EH (cell line): ENCODE measurements around the gene CTNNBL1.

ENCODE experiments used
- DNase-seq: peaks from one replicate; pipeline ENCODE4 v3.0.0-alpha.2; 2015; ENCODE audit warnings: low read depth

The CTNNBL1 gene

DNA sequence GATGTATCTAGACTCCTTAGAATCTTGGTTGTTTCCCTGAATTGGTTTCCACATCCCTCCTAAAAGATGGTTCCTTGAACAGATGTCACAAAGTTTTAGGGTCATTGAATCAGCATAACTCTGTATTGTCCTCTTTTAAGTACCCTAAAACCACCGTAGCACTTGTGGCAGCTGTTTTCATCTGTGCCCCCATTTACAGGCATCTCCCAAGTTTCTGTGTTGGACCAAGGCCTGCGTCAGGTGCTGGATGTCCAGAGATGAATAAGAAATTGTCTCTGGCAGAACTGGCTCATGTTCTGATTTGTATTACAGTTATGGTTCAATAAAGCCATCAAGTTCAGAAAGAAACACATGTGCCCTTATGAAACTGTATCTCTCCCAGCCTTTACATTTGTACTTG is 48.3 kb downstream of the CTNNBL1 start:
- DNase-seq: no peak

GRCh38 chr20:37744347-37744746 is 50.5 kb downstream of the CTNNBL1 start:
- DNase-seq: no peak

DNA sequence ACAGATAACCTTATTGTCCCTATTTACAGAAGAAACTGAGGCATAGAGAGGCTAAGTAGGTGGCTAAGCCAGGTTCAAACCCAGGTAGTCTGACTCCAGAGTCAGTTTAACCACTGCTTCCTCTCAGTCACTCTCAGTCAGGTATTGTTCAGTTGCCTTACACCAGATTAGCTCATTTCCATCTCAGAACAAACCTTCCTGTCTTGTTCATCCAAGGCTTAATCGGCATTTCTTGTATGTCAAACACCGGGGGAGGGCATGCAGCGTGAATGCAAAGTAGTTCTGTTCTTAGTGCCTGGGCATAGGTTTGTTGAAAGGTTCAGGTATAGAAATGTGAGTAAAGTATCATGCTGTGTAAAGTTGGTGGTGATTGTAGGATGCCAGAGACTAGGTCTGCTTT is 51.7 kb downstream of the CTNNBL1 start:
- no peak for DNase-seq

DNA sequence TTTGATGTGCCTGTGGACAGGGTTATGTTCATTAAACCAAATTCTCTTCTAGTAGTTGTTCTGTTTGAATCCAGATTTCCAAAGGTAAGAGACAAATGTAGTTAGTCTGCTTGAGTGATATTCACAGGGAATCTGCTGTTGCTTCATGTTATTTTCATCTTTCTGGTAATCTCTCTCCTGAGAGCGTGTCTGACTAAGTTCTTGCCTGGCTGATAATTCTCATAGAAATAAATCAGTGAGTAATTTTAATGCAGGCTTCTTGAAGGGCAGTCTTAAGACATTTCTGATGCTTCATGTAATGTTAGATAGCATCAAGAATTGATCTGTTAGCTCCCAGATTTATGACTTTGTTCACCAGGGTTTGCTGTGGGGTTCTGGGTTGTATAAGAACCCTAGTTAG is 54.2 kb downstream of the CTNNBL1 start:
- DNase-seq: no peak

DNA sequence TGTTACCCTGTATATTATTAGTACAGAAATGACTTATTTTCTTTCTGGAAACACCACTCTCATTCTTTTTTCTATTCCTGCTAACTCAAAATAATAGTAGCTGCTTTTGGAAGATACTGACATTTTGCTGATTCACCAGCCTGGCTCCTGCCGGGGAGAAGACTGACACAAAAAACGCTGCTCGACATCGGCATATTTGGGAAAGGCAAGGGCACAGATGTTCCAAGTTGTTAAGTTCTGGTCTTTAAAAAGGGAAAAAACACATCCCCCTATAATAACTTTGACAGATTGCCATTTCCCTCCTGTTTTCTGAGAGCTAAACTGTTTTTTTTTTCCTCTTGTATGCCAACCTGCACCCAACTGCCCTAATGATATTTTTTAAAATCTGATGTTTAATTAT is 55.4 kb downstream of the CTNNBL1 start:
- DNase-seq: no peak

DNA sequence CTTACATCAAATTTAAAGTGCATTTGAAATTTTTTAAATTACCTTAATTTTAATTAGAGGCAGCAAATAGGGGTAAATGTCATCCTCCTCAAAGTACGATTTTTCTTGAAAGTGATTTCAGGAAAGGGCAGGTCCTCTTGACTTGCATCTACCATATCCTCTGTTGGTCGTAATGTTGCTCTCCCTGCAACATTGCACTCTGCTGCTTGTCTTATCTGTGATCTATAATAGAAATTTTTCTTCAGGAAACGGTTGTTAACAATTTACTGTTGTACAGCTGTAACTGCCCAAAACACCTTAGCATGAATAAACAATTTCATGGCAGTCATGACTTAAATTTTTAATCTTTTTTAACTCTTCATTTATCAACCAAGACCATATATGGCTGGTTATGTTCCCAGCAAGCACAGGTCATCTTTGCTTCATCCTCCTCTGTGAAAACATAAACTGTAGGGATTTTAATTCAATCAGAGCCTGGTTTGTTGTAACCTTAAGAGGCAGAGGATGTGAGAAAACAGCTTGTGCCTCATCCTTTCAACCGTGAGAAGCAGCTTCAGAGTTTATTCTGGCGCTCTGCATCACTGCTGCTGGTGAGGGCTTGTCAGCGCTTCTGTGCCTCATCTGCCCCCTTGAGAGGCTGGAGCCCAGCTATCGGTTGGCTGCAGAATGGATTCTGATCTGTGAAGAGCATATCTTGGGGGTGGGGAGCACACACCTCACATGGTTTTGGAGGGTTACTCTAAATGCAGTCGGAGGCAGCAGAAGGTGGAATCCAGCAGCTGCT is 56.0 kb downstream of the CTNNBL1 start:
- DNase-seq: no peak

DNA sequence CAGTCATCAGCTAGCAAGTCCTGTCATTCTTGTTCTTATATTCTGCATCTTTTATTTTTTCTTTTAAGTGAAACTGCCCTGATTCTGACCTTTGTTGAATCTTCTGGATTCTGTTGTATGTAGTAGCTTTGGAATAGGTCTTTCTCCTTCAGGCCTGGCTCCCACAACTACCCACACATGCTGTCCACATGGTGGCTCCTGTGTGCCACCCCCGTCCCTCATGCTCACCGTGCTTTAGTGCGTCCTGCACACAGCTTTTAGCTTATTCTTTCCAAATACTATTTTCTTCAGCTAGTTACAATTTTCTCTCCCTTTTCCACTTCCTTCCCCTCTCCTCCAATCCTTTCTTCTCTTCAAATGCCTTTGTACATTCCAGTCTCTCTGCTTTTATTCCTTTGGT is 61.8 kb downstream of the CTNNBL1 start:
- DNase-seq: peak; percentile 41

DNA sequence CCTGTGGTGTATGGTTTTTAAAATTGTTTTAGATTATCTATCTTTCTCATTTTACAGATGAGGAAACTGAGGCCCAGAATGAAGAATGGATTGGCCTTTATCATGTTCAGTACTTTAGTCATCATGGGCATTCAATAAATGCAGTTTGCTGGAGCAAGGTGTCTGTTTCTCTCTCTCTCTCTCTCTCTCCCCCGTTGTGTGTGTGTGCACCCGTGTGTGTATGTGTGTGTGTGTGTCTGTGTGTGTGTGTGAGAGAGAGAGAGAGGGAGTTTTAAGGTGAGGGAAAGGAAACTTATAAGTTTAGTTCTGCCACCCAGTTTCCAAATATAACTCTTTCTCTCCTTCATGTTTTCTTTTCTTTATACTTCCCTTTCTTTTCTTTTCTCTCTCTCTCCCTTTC is 62.4 kb downstream of the CTNNBL1 start:
- DNase-seq: no peak

DNA sequence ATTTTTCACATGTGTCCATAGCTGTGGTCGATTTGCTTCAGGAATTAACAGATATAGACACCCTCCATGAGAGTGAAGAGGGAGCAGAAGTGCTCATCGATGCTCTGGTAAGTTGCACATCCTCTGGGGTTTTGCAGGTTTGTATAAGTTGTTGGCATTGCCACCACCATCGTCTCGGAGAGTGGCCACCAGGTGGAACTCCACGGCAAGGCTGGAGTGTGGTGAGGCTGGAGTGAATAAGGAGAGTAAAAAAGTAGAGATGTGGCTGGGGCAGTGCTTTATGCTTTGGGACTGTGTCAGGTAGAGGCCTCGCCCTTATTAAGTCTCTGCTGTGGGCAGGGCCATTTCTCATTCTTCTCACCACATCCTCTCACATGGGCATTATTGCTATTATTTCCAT is 63.7 kb downstream of the CTNNBL1 start:
- no peak for DNase-seq

DNA sequence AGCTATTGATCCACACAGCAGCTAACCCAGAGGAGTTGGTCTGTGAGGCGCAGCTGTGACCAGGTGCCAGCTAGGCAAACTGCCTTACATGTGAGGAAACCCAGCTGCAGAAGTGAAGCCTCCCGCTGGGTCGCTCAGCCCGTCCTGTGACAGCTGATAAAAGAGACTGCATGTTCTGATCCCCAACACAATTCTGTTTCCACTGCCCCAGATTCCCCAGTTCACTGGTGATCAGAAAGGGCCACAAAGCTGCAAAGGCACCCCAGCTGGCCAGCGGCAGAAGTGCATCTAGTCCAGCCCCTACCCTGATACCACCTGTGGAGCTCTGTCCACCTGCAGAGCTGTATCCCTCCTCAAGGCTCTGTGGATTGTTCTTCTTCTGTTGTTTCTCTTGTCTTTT is 64.5 kb downstream of the CTNNBL1 start:
- no peak for DNase-seq

DNA sequence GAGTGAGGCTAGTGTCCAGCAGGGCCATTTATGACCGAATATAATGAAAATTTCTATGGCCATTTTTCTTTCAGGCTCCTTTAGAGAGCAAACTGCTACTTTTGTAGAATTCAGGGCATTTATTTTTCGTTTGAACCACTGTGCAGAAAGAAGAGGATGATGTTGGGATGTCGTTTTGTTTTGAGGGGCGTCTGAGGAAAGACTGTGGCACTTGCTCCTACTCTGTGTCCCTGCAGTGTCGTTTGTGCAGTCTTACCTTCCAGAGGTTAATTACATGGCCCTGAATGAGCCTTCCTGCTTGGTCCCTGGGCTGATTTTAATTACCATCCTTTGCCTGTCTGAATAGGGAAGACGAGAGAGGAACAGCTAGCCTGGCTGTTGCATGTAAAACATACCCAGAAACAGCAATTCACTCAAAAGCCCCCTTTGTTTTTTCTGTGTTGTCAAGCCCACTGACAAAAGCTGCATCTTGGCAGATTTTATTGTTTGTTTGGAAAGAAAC is 65.3 kb downstream of the CTNNBL1 start:
- no peak for DNase-seq

- no peak for DNase-seq
Measured at GRCh38 chr20:37759761-37760209, 66.0 kb downstream of the CTNNBL1 start.

DNA sequence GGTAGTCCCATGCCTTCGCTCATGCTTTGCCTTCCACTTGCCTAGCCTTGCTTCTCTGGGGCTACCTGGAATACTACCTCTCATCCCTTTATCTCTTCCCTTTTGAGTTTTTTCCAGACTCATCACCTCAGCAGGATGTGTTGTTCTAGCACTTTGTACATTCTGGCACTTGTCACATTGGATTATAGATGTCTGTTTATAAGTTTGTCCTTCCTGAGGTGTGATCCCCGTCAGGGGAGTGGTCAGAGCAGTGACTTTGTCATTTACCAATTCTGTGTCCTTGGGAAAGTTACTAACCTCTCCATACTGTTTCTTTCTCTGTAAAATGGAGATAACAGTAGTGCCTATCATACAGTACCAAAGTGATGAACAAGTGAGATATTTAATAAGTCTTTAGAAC is 66.5 kb downstream of the CTNNBL1 start:
- DNase-seq: no peak

DNA sequence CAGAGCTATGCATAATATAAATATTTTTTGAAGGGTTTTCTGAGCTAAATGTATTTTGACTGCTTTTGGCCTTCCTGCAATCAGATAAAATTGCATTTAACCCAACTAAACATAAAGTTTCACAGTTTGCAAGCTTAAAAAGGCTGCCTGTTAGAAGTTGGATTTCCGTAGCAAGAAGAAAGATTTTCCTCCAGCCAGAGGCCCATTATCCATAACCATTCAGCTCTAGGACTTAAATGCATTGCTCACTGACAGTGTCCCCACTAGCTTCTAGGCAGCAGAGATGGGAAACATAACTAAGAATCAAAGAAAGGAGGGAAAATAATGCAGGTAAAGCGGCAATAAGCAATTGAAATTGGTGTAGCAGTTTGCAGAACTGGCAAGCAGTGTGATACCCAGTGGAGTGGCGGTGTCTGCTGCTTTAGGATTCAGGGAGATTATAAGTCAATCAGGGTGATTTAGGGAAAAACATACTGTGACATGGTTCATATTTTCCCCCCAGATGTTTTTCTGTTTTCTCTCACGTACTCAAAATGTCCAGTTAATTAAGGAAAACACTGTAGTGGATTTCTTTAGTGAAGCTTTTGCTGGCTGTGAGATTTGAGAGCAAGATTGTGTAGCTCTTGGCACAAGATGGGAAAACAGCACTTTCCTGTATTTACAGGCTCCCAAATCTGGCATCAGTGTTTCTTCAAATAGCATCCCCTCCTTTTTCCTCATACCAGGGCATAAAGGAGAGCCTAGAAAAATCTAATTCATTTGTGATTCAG is 69.1 kb downstream of the CTNNBL1 start:
- DNase-seq: no peak

DNA sequence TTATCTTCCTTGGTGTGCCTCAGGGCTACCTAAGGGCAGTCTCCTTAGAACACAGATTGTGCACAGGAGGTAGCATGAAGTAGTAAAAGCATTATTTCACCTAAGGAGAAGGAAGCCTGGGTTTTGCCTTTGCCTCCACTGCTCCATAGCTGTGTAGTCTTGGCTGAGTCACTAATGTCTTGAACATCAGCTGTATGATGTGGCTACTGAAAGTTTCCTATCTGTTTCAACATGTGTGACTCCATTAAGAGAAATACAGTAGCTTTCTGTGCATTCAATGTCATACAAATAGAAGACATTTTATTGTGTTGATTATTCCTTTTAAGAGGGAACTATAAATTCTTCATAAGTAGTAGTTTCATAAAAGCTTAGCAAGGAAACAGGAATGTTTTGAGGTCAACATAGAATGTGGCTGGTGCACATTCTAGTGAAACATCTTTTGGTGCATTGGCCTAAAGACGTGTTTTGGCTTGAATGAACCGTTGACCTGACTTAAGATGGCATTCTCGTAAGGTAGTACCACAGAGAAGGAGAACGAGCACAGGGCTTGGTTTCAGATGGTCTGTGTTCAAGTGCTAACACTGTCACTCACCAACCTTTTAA is 70.6 kb downstream of the CTNNBL1 start:
- peak; percentile 22 for DNase-seq

- DNase-seq: no peak
Measured at GRCh38 chr20:37770908-37771307, 77.1 kb downstream of the CTNNBL1 start.

GRCh38 chr20:37773291-37773826 is 79.5 kb downstream of the CTNNBL1 start:
- DNase-seq: no peak

GRCh38 chr20:37774156-37774555 is 80.3 kb downstream of the CTNNBL1 start:
- DNase-seq: no peak

GRCh38 chr20:37775200-37775599 is 81.4 kb downstream of the CTNNBL1 start:
- no peak for DNase-seq

DNA sequence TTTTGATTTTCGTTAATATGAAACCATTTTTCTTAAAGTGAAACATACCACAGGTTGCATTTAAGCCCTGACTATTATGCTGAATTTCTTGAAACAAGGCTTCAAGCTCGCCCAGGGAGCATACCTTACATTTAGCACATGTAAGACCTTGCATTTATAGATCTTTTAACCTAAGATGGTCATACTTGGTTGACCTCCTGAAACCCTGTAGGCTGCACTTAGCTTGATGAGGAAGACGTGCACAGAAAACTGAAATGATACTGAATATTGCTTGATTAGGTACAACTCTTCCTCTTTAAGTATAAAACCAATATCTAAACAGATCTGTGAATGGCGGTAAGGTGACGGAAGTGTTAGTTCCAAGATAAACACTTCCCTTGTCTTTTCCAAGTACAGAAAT is 82.2 kb downstream of the CTNNBL1 start:
- no peak for DNase-seq

GRCh38 chr20:37776526-37776925 is 82.7 kb downstream of the CTNNBL1 start:
- DNase-seq: no peak
